Kidney (tissue), 14 donors: ENCODE results near the gene COL17A1. TPM values are rescaled to one million over a fixed set of nuclear protein-coding genes. Genes with fewer than 3 reads are reported as not detected.

Source experiments
- DNase-seq, 5 donors: peaks; one replicate each; pipeline ENCODE4 v3.0.0-alpha.2; 2013 to 2020
- FAIRE-seq: peaks from 2 replicates; lab custom pipeline; 2012; peaks lifted over from hg19 to GRCh38; lab: Jason Lieb, UNC
- H3K27ac ChIP-seq, 2 donors: one replicate each; pipeline ENCODE4 v1.7.0; 2013; ENCODE audit warnings: low read depth in 2 of 2, low read length in 2 of 2, inconsistent platforms in 1 of 2
- H3K27me3 ChIP-seq: one replicate; pipeline ENCODE4 v1.7.1; 2013; ENCODE audit warnings: low read length, inconsistent platforms; ENCODE audit not compliant: control insufficient read depth, insufficient read depth
- H3K36me3 ChIP-seq, 3 donors: one replicate each; pipeline versions ENCODE4 v1.7.0 to v1.7.1; 2013; ENCODE audit warnings: low read length in 3 of 3, control low read depth in 1 of 3, inconsistent platforms in 1 of 3; ENCODE audit not compliant: insufficient read depth in 3 of 3, control insufficient read depth in 2 of 3
- H3K4me1 ChIP-seq, 3 donors: one replicate each; pipeline versions ENCODE4 v1.7.0 to v1.7.1; 2013; ENCODE audit warnings: low read length in 3 of 3, inconsistent platforms in 1 of 3, low read depth in 1 of 3; ENCODE audit not compliant: control insufficient read depth in 2 of 3, insufficient read depth in 2 of 3
- H3K4me3 ChIP-seq, 3 donors: one replicate each; pipeline versions ENCODE4 v1.7.0 to v1.8.1; 2013; ENCODE audit warnings: low read length in 3 of 3, control low read depth in 1 of 3, inconsistent platforms in 1 of 3
- H3K9ac ChIP-seq, 3 donors: one replicate each; pipeline versions ENCODE4 v1.7.0 to v1.7.1; 2013; ENCODE audit warnings: low read length in 3 of 3, control low read depth in 1 of 3, inconsistent platforms in 1 of 3
- H3K9me3 ChIP-seq, 3 donors: one replicate each; pipeline versions ENCODE4 v1.7.0 to v1.7.1; 2013; ENCODE audit warnings: low read length in 3 of 3, control low read depth in 1 of 3, inconsistent platforms in 1 of 3; ENCODE audit not compliant: control insufficient read depth in 2 of 3, insufficient read depth in 1 of 3
- intact Hi-C: fragments of 100-400 bp; cut with DNase I; formaldehyde crosslinking; loops from one replicate; pipeline ENCODE4 v1.11.1; 2022
- polyA plus RNA-seq: library from polyadenylated mRNA; stranded (reverse); fragments of 350-450 nt; fragmentation: Illumina TruSeq; extraction: RNeasy Lipid Tissue Mini Kit (QIAGEN cat#74804); gene quantifications from one replicate; pipeline ENCODE4 v1.2.3, GENCODE V29; 2014; ENCODE audit warnings: low read depth, low replicate concordance; ENCODE audit not compliant: insufficient read depth
- total RNA-seq: library from RNA; stranded (reverse); fragmentation: NEBNext Ultra II Directional; extraction: Animal tissue kit (Norgen Biotek cat#: 25700); gene quantifications from one replicate; pipeline ENCODE4 v1.2.1, GENCODE V29; 2021
- TF ChIP-seq, protein P1 (sequence below): IDR thresholded peaks from 3 replicates; pipeline ENCODE4 v1.5.1; 2012; ENCODE audit warnings: mild to moderate bottlenecking, moderate library complexity, borderline replicate concordance; ENCODE audit not compliant: insufficient read depth; ENCODE audit errors: extremely low read depth
- donor health status: control.
- donor health status: control.
- donor health status: control.
- donor health status: control.
- donor health status: control.
- donor health status: DM: yes; HTN: yes; CAD: no.
- donor health status: Normal renal cell carcinoma (clear cell type).

Gene COL17A1
- total and polyA plus RNA-seq, 2 donors from 2014 or later = 0.58 to 10.8 TPM

GRCh38 chr10:104038537-104038936, 47.1 kb downstream of the COL17A1 start:
- intact Hi-C loops = no loop called here
- DNase-seq (peak in 1 of 5 donors; percentile 1), FAIRE-seq (no peak)
- H3K9ac ChIP-seq = no peak overlapping the region
- TF ChIP-seq, protein P1, sequence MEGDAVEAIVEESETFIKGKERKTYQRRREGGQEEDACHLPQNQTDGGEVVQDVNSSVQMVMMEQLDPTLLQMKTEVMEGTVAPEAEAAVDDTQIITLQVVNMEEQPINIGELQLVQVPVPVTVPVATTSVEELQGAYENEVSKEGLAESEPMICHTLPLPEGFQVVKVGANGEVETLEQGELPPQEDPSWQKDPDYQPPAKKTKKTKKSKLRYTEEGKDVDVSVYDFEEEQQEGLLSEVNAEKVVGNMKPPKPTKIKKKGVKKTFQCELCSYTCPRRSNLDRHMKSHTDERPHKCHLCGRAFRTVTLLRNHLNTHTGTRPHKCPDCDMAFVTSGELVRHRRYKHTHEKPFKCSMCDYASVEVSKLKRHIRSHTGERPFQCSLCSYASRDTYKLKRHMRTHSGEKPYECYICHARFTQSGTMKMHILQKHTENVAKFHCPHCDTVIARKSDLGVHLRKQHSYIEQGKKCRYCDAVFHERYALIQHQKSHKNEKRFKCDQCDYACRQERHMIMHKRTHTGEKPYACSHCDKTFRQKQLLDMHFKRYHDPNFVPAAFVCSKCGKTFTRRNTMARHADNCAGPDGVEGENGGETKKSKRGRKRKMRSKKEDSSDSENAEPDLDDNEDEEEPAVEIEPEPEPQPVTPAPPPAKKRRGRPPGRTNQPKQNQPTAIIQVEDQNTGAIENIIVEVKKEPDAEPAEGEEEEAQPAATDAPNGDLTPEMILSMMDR = no peak
- no peak overlapping the region for H3K27ac ChIP-seq
- no peaks in the 10 kb centered on the region for H3K36me3 ChIP-seq
- H3K27me3 ChIP-seq = no peaks in the 10 kb centered on the region
- H3K4me3 ChIP-seq = no peak overlapping the region
- H3K9me3 ChIP-seq = no peaks in the 10 kb centered on the region
- H3K4me1 ChIP-seq = no peaks in the 10 kb centered on the region

- Histone ChIP-seq H3K9me3 (no peaks in the 10 kb centered on the region), H3K36me3 (no peaks in the 10 kb centered on the region), H3K4me3 (no peak overlapping the region), H3K27me3 (no peaks in the 10 kb centered on the region), H3K9ac (no peak overlapping the region), H3K27ac (no peak overlapping the region), H3K4me1 (no peaks in the 10 kb centered on the region)
- FAIRE-seq (no peak), DNase-seq (no peak)
- TF ChIP-seq, protein P1 = no peak
- intact Hi-C loops = no loop called here
These were observed 48.3 kb downstream of the COL17A1 start for GRCh38 chr10:104037261-104037951.

DNA sequence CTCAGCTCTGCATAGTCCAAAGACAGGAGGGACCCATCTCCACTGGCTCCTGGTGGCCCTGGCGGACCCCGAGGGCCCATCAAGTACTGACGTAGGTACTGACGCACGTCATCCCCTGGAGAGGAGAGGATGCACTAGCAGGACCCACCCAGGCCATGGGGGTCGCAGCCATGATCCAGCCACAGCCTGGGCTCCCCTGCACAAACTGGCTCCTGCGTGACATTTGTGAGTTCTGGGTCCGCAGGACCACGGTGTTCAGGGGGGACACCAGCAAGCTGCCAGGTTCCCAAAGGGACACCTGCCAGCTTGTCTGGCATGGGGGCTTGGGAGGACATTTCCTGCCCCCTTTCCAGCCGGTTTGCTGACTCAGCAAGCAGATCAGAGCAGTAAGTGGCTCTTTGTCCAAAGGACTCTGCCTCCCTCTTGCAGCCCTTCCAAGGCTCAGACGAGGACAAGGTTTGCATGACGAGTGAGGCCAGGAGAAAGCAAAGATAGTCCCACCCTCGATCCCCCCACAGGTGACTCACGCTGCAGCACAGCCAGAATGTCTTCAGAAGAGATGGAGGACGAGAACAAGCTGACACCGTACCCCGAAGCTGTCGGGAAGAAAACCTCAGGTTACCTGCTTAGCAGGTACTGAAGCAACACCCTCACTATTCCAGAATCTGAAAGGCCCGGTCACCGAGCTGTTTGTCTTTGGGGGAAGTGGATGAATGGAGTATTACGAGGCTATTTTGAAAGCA, 49.0 kb downstream of the COL17A1 start:
- intact Hi-C loops = no loop called here
- DNase-seq (no peak), FAIRE-seq (no peak)
- TF ChIP-seq, protein P1 = no peak
- no peak overlapping the region for H3K27ac ChIP-seq
- no peaks in the 10 kb centered on the region for H3K9me3 ChIP-seq
- no peak overlapping the region for H3K4me3 ChIP-seq
- no peak overlapping the region for H3K9ac ChIP-seq
- no peaks in the 10 kb centered on the region for H3K36me3 ChIP-seq
- H3K4me1 ChIP-seq = no peaks in the 10 kb centered on the region
- H3K27me3 ChIP-seq = no peaks in the 10 kb centered on the region
